HG02763 (cell line): ENCODE measurements around the gene SETD3.

ENCODE experiments used
- ATAC-seq: cut with Tn5 transposase; IDR thresholded peaks from one replicate; pipeline ENCODE4 v1.9.1; 2021; ENCODE audit warnings: mild to moderate bottlenecking, moderate library complexity; ENCODE audit not compliant: unreplicated experiment

SETD3 gene

DNA sequence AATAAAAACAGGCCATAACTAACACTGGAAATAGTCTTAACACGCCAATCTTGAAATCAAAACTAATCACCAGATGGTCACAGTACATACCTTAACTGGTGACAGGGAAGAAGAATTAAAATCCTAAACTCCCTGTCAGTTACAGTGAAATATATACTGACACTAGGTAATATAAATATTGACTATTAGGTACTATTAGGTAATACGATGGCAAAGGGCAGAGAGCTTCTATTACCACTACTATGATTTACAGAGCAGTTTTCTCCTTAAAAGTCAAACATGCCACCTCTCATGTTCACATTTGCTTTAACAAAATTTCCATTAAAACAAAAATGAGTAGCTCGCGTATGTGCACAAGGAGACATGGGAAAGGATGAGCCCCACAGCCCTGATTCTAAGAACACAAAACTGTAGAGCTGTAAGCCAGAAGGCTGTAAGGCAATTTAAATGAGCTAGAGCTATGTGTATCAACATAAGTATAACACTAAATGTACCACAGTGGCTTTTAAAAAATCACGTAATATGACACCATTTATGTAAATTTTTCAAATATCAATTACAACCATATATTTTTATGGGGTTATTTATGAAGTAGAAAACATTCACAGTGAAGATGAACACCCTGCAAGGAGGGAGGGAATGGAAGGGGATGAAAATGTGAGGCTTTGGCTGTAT, 19.1 kb downstream of the SETD3 start:
- ATAC-seq: no peak

DNA sequence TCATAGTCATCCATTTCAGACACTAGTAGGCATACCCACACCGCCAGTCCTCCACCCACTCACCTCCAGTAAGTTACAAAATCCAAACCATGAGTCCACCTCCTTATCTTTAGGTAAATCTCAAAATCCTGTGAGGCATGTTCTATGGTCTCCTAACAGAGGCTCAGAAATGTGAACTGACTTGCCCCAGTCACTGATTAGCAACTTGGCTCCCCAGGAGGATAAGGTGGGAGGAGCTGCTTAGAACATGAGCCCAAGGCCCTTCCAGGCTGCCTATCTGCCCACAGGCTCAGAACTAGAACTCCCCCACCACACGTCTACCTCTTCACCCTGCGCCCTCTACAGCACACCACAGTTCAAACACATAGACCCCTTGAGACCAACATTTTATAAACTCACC, 19.9 kb downstream of the SETD3 start:
- no peak for ATAC-seq

DNA sequence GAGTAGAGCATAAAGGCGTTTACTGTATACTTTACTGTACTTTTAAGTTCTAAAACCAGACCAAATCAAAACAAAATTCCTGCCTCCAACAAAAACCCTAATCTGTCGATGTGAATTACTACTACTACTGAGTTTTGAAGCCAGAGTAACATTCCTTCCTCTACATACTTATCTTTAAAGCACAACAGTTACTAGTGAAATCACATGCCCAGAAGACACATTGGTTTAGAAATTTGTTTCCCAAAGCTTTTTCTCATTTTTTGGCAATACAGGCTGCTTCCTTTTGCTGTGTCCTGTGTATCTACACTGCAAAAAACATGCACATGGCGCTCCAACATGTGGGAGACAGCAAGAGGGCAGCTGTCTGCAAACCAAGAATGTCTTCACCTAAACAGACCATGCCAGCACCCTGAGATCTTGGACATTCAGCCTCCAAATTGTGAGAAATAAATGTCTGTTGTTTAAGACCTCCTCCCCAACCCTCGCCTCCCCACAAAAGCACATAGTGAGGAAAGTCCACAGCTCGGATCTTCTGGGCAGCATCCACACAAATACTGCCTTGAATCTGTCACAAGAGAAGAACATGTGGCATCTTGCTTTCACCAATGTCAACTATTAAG, 21.1 kb downstream of the SETD3 start:
- no peak for ATAC-seq

DNA sequence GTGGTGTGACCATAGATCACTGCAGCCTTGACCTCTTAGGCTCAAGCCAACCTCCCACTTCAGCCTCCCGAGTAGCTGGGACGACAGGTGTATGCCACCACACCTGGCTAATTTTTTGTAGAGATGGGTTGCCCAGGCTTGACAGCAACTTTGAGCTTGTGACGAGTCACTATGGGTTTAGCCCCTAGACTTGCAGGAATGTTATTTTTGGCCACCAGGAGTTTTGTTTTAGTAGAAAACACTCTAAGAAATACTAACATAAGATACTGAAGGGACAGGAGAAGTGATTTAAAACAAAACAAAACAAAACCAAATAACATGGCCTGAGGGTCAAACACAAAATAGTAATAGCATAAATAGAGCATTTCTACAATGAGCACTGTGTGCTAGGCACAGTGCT, 26.4 kb downstream of the SETD3 start:
- no peak for ATAC-seq

DNA sequence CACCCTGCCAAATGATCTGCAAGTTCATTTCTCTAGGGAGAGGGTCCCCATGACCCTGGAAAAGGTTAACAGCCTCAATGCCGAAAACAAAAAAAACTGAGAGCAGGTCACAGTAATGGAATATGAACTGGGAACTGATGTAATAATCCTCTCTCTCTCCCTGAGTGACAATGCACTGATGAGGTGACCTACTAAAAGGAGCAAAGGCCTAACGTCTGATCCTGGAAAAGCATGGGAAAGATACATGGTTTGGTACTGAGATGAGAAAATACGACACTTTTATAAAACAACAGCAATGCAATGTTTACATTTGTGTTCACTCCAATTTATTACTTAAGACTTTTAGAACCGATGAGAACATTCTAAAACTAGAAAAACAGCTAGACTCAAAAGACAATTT, 27.7 kb downstream of the SETD3 start:
- no peak for ATAC-seq

DNA sequence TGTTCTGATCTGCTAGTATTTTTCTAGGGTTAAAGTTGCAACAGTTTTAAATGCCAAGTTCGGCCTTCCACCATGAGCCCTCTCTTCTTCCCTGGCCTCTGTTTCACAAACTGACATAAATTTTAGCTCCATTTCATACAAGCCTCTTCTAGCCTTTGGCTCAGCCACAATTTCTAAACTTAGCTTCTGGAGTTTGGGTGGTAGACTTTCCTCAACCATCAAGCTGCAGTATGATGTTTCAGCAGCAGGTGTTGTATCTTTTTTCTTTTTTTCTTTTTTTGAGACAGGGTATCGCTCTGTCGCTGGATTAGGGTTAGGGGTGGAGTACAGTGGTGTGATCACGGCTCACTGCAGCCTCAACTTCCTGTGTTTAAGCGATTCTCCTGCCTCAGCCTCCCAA, 29.4 kb downstream of the SETD3 start:
- no peak for ATAC-seq

DNA sequence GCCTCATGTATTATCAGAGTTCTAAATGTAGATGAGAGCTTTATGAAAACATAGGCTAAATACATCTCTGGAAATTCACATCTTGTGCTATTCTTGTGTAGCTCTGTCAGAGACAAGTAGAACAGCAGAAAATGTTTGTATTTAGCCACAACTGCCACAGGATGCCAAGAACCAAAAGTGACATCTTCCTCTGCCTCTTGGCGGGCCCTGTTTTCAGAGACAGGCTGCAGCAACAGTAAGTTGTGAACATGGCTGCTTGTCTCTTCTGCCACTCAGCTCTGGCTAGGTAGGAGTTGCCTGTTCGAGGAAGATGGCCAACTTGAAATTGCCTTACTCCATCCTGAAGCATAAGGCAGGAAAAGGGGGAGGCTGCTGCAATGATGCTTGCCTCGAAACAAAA, 30.4 kb downstream of the SETD3 start:
- no peak for ATAC-seq

DNA sequence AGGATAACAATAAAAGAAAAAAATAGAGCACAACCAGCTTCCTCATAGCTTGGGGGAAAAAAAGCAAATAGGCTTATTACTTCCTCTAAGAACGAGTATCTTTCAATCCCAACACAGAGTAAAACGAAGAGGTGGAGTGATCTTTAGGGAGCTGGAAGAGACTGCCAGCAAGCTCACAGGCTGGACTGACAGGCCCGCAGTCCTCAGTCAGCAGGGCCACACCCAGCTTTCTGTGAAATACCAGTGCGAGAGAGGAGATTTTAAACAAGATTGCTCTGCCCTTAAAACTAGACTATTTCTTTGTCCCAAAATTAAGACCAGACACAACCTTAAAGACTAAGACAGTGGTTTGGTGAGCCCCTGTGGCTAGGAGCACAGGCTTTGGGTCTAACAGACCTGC, 32.9 kb downstream of the SETD3 start:
- ATAC-seq: no peak

DNA sequence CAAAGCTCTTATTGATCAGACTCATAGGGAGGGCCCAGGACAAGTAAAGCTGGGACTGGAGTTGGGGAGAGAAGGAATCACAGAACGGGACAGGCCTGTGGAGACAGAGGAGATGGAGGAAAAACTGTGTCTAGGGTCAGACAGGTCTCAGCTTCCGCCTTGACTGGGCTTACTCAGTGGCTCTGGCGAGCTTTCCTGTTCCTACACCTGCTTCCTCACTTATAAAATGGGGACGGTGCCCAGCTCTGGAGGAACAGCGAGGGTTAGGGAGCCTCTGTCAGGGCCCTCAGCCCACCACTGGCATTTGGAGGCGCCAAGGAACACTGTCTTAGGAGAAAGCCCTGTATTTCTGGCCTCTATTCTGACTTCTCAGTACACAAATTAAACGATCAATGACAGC, 34.7 kb downstream of the SETD3 start:
- no peak for ATAC-seq

DNA sequence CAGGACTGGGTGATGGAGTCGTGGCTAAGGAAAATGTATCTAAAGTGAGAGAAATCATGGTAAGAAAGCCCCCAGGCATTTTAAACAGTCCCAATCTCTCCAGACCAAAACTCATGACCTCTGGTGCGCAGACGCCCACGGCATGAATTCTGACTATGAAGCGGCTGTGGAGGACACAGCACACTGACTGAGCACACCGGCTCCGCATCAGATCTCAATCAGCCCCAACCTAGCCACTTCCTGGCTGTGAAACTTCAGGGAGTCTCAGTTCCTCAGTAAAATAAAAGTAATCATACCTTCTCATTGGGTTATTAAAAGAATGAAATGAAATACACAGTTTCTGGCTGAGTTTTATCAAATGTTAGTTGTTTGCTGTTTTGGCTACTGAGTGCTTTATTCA, 38.7 kb downstream of the SETD3 start:
- no peak for ATAC-seq

DNA sequence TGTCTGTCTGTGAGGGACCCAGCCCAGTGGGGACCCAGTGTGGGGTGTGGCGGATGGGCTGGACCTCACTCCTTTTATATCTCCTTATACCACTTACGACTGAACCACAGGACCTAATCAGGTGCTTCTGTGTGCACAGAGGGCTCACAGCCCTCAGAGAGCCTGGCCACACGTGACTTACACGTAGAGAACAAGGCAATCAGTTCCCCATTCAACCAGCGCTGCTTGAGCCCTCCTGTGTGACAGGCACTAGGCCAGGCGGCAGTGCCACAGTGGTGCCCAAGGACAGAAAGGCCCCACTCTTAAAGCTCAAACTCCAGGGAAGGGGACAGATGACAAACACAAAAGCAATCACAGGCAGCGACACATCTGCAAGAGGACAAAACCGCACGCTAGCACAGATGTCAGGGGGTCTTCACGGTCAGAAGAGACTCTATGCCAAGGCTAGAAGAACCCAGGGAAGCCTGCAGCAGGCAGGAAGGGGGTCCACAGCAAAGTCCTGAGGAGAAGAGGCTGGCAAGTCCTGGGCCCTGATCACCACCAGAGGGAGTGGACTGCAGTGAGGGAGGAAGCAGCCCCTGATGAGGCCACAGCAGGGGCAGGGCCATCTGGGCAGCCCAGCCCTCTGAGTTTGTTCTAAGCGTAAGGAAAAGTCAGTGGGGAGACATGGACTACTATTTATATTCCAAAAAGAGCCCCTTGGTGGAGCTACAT, 39.3 kb downstream of the SETD3 start:
- ATAC-seq: no peak

DNA sequence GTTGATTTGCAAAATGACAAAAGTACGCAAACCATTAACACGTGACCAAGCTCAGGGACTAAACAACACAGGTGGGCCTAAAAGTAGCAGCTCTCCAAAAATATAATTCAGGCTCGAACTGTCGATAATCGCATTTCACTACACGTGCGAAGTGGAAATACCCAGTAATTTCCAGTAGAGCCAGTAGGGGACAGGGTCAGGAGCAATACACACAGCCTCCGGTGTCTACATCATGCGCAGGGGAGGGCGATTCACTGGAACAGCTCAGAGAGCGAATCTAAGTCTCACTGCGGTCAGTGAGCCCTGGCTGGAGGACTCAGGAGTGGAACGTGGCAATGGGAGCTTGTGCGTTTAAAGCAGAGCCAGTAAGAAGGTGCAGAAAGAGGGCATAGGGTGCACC, 40.4 kb downstream of the SETD3 start:
- no peak for ATAC-seq

DNA sequence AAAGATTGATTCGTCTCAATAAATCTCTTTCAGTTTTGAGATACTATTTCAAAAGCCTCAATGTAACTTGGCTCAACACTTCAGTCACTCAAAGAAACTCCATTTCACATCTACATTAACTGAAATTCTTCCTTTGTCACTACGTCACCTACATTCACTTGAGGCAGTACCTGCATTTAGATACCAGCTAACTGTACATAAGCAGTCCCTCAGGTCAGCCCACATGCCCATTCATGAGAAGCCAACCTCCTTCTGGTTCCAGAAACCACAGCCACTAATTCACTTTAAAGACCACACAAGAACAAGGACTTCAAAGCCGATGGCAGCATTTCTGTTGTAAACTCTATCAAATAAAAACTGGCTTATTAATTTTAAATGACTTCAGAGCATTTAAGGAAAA, 43.0 kb downstream of the SETD3 start:
- no peak for ATAC-seq

DNA sequence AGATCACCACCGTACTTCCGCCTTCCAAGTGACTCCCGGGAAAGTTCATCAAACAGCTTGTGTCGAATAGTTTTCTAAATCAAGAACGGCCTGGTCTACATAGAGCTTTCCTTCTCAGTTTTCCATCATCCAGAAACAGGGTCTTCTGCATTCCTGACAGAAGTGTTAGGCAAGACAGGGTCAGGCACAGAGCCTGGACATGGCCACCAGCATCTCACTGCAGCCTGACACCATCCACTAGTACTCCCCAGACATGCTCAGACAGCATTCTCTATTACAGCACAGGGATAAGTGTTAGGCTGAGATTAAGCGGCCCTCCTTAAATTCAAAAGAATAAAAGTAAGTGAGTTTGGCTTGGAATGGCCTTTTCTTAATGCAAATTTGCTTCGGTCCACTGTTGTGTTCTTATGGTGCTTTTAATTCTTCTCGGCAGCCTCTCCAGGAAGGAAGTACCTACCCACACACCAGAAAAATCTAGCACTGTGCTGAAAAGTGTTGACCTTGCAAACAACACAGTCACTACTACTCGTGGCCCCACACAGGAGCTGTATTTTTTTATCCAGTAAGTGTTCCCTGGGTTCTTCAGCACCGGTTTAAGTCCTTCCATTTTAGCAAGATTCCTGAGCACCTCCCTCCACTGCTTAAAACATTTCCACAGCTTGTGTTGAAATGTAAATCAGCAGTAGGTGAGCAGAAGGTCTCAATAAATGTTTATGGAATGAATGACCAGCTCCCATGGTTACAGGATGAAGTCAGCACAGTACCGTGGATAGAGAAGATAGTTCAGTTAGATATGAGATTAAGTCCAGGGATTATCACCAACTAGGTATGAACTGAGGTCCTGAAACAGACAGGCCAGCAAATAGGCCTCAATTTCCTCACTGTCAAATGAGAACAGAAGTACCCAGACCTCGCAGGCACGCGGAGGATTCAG, 44.1 kb downstream of the SETD3 start:
- no peak for ATAC-seq

DNA sequence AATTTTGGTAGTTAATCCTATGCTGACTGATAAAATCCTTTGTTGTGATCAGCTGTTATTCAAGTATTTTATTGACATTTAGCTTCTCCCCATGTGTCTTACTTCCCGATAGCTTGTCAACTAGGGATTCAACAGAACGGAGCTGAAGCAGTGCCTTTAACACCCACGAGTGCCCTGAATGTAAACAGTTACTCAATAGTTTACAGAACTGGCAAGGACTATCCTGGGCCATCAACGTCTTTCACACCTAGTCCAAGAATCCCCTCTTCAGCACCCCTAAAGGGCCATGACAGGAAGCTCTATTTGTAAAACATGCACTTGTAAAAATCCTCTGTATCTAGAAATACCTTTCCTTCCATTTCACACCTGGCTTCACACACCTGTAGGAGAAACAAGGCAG, 45.3 kb downstream of the SETD3 start:
- ATAC-seq: no peak

DNA sequence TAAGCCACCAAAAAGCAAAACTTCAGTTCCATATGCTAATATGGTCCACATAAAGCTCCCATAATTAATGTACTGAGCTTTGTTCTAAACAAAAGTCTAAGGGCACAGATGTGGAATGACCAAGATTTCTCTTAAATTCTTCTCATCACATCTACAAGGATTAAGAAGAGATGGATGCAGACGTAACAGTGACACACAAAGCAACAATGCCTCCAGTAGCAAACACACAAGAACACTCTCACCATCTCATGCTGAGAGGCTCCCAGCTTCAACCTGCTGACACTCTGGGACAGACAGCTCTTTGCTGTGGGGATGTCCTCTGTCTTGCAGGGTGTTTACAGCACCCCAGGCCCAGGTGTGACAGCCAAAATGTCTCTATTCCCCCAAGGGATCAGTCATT, 48.2 kb downstream of the SETD3 start:
- no peak for ATAC-seq

DNA sequence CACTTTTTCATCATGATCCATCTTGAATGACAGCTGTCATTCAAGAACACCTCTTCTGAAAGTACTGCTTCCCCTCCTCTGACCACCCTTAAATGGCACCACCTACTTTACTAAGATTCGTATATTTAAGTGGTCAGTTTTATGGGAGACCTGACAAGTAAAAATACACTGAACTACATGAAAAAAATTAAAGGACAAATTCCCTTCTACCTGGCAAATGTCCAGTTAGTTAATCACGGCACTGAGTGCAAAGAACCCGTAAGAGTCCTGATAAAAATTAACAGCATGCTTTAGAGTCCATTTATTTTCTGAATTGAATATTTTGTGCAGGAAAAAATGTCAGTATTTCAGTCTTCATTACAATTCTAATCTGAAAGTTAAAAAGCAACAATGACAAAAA, 48.7 kb downstream of the SETD3 start:
- ATAC-seq: no peak

DNA sequence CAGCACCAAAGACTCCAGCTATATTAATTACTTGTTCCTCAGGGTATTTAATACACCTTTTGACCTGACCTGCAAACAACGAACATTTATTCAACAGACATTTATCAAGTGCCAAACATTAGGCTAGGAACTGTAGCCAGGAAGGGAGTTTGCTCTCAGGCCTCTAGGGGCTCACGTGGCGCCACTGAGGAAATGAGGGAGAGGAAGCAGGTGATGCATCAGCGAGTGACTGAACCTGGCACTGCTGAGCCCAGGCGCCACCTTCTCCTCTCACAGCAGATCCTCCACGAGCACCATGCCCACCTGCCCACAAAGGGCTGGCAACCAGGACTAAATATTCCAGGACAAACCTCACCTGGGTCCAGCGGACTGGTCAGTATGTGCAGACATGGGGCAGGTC, 50.2 kb downstream of the SETD3 start:
- ATAC-seq: no peak

DNA sequence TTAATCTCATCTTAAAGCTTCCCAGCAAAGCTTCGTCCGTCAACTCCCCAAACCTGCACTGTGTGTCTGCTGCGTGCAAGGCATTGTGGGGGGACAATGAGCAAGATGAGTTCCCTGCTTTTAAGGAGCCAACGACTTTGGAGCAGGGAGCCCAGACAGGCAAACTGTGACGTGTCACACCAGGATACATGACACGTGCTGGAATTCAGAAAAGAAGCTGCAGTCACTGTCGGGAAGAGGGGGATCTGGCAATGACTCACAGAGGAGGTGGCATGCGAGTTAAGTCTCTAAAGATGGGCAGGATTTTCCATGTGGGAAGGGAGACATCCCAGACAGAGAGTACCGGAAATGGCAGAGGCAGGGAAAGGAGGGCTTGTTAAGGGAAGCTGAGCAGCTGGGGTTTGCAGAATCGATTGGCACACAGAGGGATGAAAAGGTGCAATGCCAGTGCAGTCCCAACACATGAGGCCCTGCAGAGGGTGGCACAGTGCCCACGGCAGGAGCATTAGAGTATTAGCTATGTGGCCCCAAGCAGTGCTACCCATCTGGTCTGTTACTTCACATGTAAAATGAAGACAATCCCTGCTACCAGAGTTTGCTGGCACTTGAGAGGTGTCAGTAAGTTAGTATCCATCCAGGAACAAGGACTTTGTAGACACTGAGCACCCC, 52.9 kb downstream of the SETD3 start:
- ATAC-seq: no peak

DNA sequence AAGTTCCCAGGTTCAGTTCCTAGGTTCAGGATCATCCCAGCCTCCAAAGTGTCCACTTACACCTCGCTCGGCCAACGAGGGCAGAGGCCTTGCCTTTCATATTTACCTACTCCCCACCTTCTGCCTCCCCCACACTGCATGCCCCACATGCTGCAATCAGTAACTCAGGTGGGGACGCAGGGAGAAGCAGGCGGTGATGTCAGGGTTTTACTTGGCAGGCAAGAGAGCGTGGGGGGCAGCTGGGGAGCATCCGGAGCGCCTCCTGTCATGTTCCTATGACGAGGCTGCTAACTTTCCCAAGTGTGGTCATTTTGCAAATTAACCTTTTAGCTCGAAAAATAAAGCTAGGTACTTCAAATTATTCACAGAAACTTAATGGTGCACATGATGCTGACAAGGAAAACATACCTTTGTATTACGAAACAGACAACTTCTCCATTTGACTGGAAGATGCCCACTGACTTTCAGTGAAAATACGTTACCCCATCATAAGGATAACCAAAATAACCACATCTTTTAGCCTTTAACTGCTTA, 53.8 kb downstream of the SETD3 start:
- no peak for ATAC-seq

DNA sequence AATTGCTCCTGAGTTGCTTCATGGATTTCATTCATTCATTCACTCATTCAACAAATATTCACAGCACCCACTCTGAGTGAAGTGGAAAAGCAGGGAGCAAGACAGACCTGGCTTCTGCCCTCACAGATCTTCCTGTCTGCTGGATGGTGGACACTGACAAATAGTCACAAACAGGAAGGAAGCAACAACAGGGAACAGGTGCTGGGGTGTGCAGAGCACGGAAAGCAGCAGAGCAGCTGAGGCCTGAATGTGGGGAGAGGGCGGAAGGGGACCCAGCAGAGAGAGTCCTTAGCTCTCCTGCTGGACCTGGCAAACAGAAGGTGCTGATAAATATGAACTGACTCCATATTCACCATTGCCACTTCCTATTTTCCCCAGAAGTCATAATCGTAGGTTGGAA, 54.4 kb downstream of the SETD3 start:
- ATAC-seq: no peak
